Adrenal gland (tissue), 5 donors: ENCODE data around the gene CORO2A.

ENCODE experiments used
- CTCF ChIP-seq, 6 experiments: fragments of 450-650 bp in 4 of 6; fragments of 200-600 bp in 2 of 6; sonication (generic) in 1 of 6; IDR thresholded peaks; 1 replicate in 5 of 6; 2 replicates in 1 of 6; pipeline versions ENCODE4 v1.5.1 to v1.8.0; 2016 to 2021; ENCODE audit warnings: antibody characterized with exemption in 6 of 6, mild to moderate bottlenecking in 2 of 6, moderate library complexity in 1 of 6
- POLR2A ChIP-seq, 2 donors: fragments of 450-650 bp; IDR thresholded peaks; one replicate each; pipeline ENCODE4 v1.6.1; 2017; ENCODE audit warnings: antibody characterized with exemption in 2 of 2, mild to moderate bottlenecking in 2 of 2, moderate library complexity in 1 of 2
- donor health status: DM: no; HTN: no; CAD: no.

- TF ChIP-seq CTCF (IDR thresholded peaks at IDR 0.05) (no peak), POLR2A (IDR thresholded peaks at IDR 0.05) (no peak)
These were observed 120.7 kb downstream of the CORO2A start for GRCh38 chr9:98071737-98072136.
